HS-5 (cell line): ENCODE measurements around the gene FNDC1.
"Not testable (repeated sequence)": the region's sequence is repeated elsewhere in the genome, so short reads cannot be mapped to it uniquely, and the experiment has no call there.

Experiments
- DNase-seq: peaks from one replicate; pipeline ENCODE4 v3.0.0-alpha.2; 2012; ENCODE audit warnings: low read depth

Gene FNDC1

GRCh38 chr6:159259441-159260125 is 90.4 kb downstream of the FNDC1 start:
- no peak for DNase-seq

DNA sequence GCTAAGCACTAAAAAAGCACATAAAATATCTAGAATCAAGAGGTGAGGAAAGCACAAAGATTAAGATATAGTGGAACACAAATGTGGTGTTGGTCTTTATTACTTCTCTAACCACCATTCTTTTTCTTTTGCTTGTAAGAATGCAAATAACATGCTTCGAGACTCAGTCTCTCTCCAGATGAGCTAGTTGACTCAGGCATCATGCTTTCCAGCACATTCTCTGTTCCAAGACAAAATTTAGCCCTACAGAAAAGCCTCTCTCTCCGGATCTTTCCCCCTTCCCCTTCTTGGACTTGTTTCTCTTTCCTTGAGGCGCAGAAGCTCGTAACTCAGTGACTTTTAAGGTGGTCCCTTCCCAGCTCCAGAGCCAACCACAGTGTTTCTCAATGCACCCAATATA is 91.0 kb downstream of the FNDC1 start:
- no peak for DNase-seq

DNA sequence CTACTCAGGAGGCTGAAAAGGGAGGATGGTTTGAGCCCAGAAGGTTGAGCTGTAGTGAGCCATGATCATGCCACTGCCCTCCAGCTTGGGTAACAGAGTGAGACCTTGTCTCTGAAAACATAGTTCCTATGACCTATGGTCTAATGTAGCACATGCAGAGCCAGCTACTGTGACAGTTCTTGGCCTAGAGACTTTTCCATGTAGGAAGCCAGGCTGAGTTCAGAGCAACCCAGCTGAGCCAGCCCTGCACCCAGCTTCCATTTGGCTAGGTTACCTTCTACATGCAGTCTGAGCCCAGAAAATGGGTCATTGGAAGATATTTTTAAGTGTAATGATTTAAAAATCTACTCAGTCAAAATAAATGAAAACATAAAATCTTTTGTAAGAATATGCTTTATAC is 92.8 kb downstream of the FNDC1 start:
- DNase-seq, result no peak

DNA sequence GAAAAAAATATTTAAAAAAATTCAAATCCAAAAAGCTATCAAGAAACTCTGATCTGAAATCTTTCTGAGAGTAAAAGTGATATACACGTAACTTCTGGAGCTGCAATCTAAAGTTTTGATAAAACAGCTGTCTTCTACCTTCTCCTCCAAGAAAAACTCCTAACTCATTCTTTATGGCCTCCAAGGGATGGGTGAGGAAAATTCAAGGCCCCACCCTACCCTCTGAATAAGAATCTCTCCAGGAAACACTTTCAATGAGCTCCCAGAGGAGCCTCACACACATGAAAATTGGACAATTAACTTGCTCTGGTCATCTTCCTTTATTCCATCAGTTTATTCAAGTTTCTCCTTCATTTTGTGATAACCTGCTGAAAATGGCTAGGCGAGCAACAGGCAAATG is 93.4 kb downstream of the FNDC1 start:
- DNase-seq, result no peak

DNA sequence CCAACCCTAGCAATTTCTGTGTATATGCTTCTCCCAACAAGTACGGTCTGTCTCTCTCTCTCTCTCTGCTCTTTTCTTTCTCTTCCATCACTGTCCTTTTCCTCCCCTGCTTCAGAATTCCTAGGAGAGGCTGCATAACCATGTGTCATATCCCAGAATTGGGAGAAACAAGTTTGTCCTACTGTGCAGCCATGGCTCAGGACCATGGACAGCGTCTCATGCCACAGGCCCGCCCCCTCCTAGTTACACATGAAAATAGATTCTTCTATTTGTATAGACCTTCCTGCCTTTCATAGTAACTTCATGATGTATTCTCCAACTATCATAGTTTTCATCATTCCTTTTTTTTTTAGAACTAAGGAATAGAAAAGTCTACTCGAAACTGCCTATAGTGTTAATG is 98.0 kb downstream of the FNDC1 start:
- DNase-seq, result no peak

- DNase-seq, result no peak
These were observed 99.3 kb downstream of the FNDC1 start for GRCh38 chr6:159268511-159268910.

DNA sequence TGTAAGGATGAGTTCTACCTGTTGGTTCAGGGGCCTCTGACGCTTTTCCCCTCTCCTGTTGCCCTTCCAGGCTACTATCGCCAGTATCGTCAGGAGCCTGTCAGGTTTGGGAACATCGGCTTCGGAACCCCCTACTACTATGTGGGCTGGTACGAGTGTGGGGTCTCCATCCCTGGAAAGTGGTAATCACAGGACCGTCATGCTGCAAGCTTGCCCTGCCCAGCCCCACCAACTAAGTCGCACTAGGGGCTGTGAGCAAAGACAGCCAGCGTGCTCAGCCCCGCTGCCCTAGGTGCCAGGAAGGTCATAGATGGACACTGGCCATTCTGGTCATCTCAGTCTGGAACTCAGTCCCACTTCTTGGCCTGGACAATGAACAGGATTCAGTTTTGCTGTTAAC is 102.1 kb downstream of the FNDC1 start:
- no peak for DNase-seq

DNA sequence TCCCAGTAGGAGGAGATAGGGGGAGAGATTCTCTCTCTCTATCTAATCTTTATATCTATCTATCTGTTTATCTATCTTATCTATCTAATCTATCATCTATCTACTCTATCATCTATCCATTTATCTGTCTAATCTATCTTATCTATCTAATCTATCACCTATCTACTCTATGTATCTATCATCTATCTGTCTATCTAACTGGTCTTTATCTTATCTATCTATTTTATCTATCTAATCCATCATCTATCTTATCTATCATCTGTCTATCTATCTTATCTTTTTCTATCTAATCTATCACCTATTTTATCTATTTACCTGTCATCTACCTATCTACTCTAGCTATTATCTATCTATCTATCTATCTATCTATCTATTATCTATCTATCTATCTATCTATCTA is 109.4 kb downstream of the FNDC1 start:
- no peak for DNase-seq

DNA sequence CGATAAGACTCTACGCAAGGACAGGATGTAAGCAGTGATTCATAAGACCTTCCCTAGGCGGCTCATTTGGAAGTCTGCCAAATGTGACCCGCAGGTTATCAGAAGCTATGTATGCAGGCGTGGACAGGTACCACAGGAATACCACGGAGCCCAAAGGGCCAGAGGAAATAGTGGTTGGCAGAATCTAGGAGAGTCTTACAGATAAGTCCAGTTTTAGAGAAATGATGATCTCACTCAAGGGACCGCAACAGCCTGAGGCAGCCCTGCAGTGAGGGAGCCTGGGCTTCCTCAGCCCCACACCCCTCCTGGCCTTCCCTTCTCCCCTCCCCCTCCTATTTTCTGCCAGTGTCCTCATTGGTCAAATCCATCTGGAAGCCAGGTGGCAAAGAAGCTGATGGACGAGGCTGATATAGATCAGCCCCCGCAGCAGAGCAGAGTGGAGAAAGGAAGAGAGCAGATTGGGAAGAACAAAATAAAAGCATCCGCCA is 110.6 kb downstream of the FNDC1 start:
- DNase-seq, result peak; percentile 64

- DNase-seq, result no peak
These were observed 113.2 kb downstream of the FNDC1 start for GRCh38 chr6:159282421-159282820.

DNA sequence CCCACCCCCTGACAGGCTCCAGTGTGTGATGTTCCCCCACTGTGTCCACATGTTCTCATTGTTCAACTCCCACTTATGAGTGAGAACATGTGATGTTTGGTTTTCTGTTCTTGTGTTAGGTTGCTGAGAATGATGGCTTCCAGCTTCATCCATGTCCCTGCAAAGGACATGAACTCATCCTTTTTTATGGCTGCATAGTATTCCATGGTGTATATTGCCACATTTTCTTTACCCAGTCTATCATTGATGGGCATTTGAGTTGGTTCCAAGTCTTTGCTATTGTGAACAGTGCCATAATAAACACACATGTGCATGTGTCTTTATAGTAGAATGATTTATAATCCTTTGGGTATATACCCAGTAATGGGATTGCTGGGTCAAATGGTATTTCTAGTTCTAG is 115.5 kb downstream of the FNDC1 start:
- not testable (repeated sequence) for DNase-seq

- DNase-seq, result no peak
These were observed 129.6 kb downstream of the FNDC1 start for GRCh38 chr6:159298840-159299239.

DNA sequence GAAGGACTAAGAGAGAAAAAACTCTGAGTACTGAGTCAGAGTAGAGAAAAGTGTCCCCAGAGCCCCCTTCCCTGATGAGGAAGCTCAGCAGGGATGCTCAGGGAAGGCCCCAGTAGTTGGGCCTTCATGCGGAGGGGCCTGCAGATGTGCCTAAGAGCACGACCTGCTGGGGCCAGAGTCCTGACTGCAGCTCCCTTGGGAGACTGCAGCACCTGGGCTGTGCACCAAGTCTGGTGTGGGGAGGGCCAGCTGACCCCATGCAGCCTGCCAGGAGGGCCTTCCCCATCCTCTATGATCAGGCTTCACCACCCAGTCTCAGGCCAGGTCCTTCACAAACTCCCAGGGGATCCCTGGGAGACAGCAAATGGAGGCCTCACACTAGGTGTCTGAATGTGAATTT is 130.4 kb downstream of the FNDC1 start:
- DNase-seq, result no peak

GRCh38 chr6:159301277-159301676 is 132.1 kb downstream of the FNDC1 start:
- DNase-seq, result no peak

DNA sequence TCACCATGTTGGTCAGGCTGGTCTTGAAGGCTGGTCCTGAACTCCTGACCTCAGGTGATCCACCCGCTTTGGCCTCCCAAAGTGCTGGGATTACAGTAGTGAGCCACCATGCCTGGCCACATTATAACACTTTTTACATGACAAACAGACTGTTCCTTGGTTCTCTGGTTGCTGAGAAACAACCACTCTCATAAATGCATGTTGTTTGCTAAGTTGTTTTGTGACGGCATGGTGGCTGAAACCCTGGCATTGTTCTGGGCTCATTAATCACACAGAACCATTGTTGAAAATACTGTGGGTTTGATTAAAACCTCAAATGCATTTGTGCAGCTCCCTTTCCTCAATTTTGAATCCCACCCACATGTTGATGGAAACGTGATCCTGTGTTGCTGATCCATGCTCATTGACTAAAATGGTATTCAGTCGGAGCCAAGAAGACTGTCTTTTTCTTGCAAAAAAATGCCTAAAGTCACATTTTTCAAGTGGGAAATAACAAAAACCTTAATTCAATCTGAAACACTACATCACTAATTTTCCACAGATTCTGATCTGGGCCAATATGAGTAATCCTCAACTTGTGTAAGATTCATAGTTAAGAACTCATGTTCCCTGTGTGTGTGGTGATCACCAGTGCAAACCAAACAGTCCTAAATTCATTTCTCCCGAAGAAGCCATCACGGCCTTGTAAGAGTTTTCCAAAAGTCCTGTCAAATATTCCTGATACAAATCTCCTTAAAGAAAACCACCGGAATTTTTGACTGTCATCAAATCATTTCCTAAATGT is 132.8 kb downstream of the FNDC1 start:
- no peak for DNase-seq

DNA sequence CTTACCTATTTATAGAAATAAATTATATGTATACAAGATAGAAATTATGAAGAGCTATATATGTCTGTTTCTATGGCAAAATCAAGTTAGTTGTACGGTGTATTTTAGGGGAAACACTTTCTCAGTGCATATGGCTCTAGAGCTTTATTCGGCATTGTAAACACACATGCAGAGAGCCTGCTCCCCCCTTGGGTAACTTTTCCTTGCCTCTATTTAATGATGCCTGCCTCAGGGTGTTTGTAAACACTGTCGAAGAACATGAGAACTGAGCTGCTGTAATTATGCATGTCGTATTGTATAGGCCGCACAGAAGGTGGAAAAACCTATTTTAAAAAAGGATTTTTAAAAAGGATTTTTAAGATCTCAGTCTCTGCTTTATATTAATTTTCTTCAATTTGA is 133.4 kb downstream of the FNDC1 start:
- DNase-seq, result no peak

GRCh38 chr6:159303159-159303558 is 134.0 kb downstream of the FNDC1 start:
- DNase-seq, result no peak

- no peak for DNase-seq
These were observed 134.6 kb downstream of the FNDC1 start for GRCh38 chr6:159303784-159304183.

- no peak for DNase-seq
These were observed 135.4 kb downstream of the FNDC1 start for GRCh38 chr6:159304641-159305040.

- DNase-seq, result no peak
These were observed 136.0 kb downstream of the FNDC1 start for GRCh38 chr6:159305159-159305558.

DNA sequence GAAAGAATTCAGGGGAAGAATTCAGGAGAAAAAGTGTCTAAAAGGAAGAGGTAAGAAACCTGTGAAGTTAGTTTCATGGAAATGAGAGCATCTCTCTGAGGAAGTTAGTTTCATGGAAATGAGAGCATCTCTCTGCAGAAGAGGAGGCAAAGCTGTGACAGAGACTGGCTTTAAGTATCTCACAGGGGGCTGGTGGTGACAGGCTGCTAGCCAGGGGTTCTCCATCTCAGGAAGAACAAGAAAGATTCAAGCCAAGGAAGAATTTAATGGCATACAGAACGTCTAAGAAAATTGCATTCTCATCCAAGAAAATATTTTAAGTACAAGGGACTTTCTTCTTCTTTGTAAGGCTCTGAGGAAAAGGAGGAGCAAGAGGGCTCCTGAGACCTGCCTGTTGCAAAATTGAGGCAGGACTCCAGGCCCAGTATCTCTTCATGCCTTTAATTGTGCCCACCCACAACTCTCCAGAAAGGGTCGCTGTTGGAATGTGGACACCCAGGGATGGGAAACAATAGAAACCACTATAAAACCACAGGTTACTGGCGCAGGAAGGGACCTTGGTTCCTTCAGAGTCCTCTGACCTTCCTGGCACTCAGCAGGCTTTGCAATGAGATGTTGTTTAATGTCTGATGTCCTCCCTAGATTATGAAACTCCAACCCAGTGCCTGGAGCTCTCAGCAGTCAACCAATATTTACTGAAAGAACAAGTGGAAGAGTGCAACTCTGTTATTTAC is 136.8 kb downstream of the FNDC1 start:
- DNase-seq, result no peak

DNA sequence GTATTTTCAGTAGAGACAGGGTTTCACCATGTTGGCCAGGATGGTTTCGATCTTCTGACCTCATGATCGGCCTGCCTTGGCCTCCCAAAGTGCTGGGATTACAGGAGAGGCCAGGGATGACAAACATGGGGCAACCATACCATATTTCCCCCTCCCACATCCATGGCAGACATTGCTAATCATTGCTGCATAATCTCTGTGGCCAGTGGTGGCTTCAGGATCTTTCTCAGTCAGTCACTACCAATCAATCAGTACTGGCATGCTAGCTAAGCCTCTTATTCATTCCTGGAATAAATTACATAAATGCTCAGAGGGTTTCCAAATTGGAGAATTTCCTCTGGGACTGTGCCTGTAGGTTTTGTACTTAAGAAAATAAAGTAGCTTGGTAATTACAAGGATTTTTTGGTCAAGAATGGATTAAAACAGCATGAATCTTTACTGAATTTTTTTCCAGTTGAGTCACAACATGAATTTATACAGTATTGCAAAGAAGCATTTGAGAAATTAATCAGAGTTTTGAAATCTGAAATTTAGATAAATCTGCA is 138.1 kb downstream of the FNDC1 start:
- peak; percentile 3 for DNase-seq

DNA sequence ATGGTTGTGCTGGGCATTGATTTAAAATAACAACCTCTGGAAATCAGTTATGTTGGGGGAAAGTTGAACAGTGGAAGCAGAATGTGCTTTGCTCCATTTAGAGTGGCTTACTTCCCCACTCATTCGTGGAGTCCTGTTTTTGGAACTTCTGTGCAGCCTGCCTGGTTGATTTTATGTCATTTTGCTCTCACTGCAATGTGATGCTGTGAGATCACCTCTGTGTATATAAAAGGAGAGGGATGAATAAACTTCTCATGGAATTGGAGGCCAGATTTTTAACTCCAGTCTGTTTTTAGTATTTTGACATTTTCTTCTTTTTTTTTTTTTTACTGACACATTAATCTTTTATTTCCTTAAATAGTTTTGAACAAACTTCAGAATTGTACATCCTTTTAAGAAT is 139.0 kb downstream of the FNDC1 start:
- no peak for DNase-seq
